ENCODE data around the gene BTBD2. TPM values are rescaled to one million over a fixed set of nuclear protein-coding genes. Genes with fewer than 3 reads are reported as not detected.
A peak's percentile ranks its signal among the peaks of the same experiment; 100 is the strongest.
"Not testable (repeated sequence)": the region's sequence is repeated elsewhere in the genome, so short reads cannot be mapped to it uniquely, and the experiment has no call there.

The BTBD2 gene
- total RNA-seq, 1 experiment from 2014 or later: 34.5 TPM

- no peak for DNase-seq (ENCODE audit: low read depth, low spot score)
- in situ Hi-C loops (cut with HindIII; ENCODE audit: low pct_unique_long_range_greater_than_20kb, low sequenced_read_pairs): no loop called here
These were observed 27.7 kb upstream of the BTBD2 start for GRCh38 chr19:2043251-2043641.

GRCh38 chr19:2042485-2043250 lies 27.2 kb upstream of the BTBD2 start:
- no peak for DNase-seq (ENCODE audit: low read depth, low spot score)
- in situ Hi-C loops (cut with HindIII; ENCODE audit: low pct_unique_long_range_greater_than_20kb, low sequenced_read_pairs): no loop called here

- DNase-seq (ENCODE audit: low read depth, low spot score): peak; percentile 89
- in situ Hi-C loops (cut with HindIII; ENCODE audit: low pct_unique_long_range_greater_than_20kb, low sequenced_read_pairs): no loop called here
These were observed 26.4 kb upstream of the BTBD2 start for GRCh38 chr19:2041683-2042484.

- in situ Hi-C loops (cut with HindIII; ENCODE audit: low pct_unique_long_range_greater_than_20kb, low sequenced_read_pairs): no loop called here
These were observed 25.8 kb upstream of the BTBD2 start for GRCh38 chr19:2041433-2041682.

GRCh38 chr19:2040647-2041432 lies 25.3 kb upstream of the BTBD2 start:
- DNase-seq (ENCODE audit: low read depth, low spot score): no peak
- in situ Hi-C loops (cut with HindIII; ENCODE audit: low pct_unique_long_range_greater_than_20kb, low sequenced_read_pairs): no loop called here

More at GRCh38 chr19:2041433-2041682, 25.8 kb upstream of the BTBD2 start:
- DNase-seq (ENCODE audit: low read depth, low spot score): no peak

- DNase-seq (ENCODE audit: low read depth, low spot score): no peak
- in situ Hi-C loops (cut with HindIII; ENCODE audit: low pct_unique_long_range_greater_than_20kb, low sequenced_read_pairs): no loop called here
These were observed 24.6 kb upstream of the BTBD2 start for GRCh38 chr19:2039959-2040646.

- in situ Hi-C loops (cut with HindIII; ENCODE audit: low pct_unique_long_range_greater_than_20kb, low sequenced_read_pairs): no loop called here
- no peak for DNase-seq (ENCODE audit: low read depth, low spot score)
These were observed 23.8 kb upstream of the BTBD2 start for GRCh38 chr19:2039089-2039958.

- in situ Hi-C loops (cut with HindIII; ENCODE audit: low pct_unique_long_range_greater_than_20kb, low sequenced_read_pairs): no loop called here
These were observed 23.0 kb upstream of the BTBD2 start for GRCh38 chr19:2038284-2039088.

GRCh38 chr19:2037651-2038255 lies 22.2 kb upstream of the BTBD2 start:
- DNase-seq (ENCODE audit: low read depth, low spot score): no peak
- in situ Hi-C loops (cut with HindIII; ENCODE audit: low pct_unique_long_range_greater_than_20kb, low sequenced_read_pairs): no loop called here

More at GRCh38 chr19:2038284-2039088, 23.0 kb upstream of the BTBD2 start:
- no peak for DNase-seq (ENCODE audit: low read depth, low spot score)

GRCh38 chr19:2036424-2036823 lies 20.9 kb upstream of the BTBD2 start:
- in situ Hi-C loops (cut with HindIII; ENCODE audit: low pct_unique_long_range_greater_than_20kb, low sequenced_read_pairs): no loop called here
- no peak for DNase-seq (ENCODE audit: low read depth, low spot score)

- in situ Hi-C loops (cut with HindIII; ENCODE audit: low pct_unique_long_range_greater_than_20kb, low sequenced_read_pairs): no loop called here
- DNase-seq (ENCODE audit: low read depth, low spot score): no peak
These were observed 20.1 kb upstream of the BTBD2 start for GRCh38 chr19:2035590-2035991.

GRCh38 chr19:2034729-2035589 lies 19.4 kb upstream of the BTBD2 start:
- in situ Hi-C loops (cut with HindIII; ENCODE audit: low pct_unique_long_range_greater_than_20kb, low sequenced_read_pairs): no loop called here
- peak; percentile 37 for DNase-seq (ENCODE audit: low read depth, low spot score)

GRCh38 chr19:2034253-2034652 lies 18.7 kb upstream of the BTBD2 start:
- in situ Hi-C loops (cut with HindIII; ENCODE audit: low pct_unique_long_range_greater_than_20kb, low sequenced_read_pairs): not testable (repeated sequence)

GRCh38 chr19:2033825-2034159 lies 18.3 kb upstream of the BTBD2 start:
- DNase-seq (ENCODE audit: low read depth, low spot score): no peak
- in situ Hi-C loops (cut with HindIII; ENCODE audit: low pct_unique_long_range_greater_than_20kb, low sequenced_read_pairs): no loop called here

More at GRCh38 chr19:2034253-2034652, 18.7 kb upstream of the BTBD2 start:
- DNase-seq (ENCODE audit: low read depth, low spot score): not testable (repeated sequence)

GRCh38 chr19:2033115-2033824 lies 17.8 kb upstream of the BTBD2 start:
- in situ Hi-C loops (cut with HindIII; ENCODE audit: low pct_unique_long_range_greater_than_20kb, low sequenced_read_pairs): no loop called here

More at GRCh38 chr19:2033115-2033824, 17.8 kb upstream of the BTBD2 start:
- DNase-seq (ENCODE audit: low read depth, low spot score): no peak
